GM12878 (cell line): ENCODE data around the gene MISP3. TPM values are rescaled to one million over a fixed set of nuclear protein-coding genes. Genes with fewer than 3 reads are reported as not detected.

Experiments used
- BCL11A ChIP-seq: IDR thresholded peaks from 2 replicates; pipeline ENCODE4 v1.6.1; 2011; ENCODE audit warnings: low read depth, low read length
- BHLHE40 ChIP-seq, 2 experiments: fragments of 450-650 bp in 1 of 2; IDR thresholded peaks; 2 replicates each; pipeline ENCODE4 v1.6.1; 2011 to 2017; ENCODE audit warnings: low read depth in 2 of 2, borderline replicate concordance in 1 of 2, improper control_type of control experiment in 1 of 2, low read length in 1 of 2, mild to moderate bottlenecking in 1 of 2
- CHD1 ChIP-seq: IDR thresholded peaks from 2 replicates; pipeline ENCODE4 v1.6.1; 2012; ENCODE audit warnings: low read depth, low read length, improper control_type of control experiment
- CHD2 ChIP-seq: IDR thresholded peaks from 2 replicates; pipeline ENCODE4 v1.6.1; 2011; ENCODE audit warnings: low read depth, low read length, improper control_type of control experiment, borderline replicate concordance
- ESRRA ChIP-seq: IDR thresholded peaks from 2 replicates; pipeline ENCODE4 v1.6.1; 2012; ENCODE audit warnings: mild to moderate bottlenecking, low read length, improper control_type of control experiment
- IRF4 ChIP-seq: IDR thresholded peaks from 2 replicates; pipeline ENCODE4 v1.6.1; 2011; ENCODE audit warnings: low read depth, low read length
- MXI1 ChIP-seq: fragments of 150-350 bp; IDR thresholded peaks from 2 replicates; pipeline ENCODE4 v1.6.1; 2011; ENCODE audit warnings: low read depth, mild to moderate bottlenecking, inconsistent platforms, low read length, improper control_type of control experiment
- PAX8 ChIP-seq: fragments of 450-650 bp; IDR thresholded peaks from 2 replicates; pipeline ENCODE4 v1.6.1; 2017; ENCODE audit warnings: mild to moderate bottlenecking, moderate library complexity
- SIX5 ChIP-seq: IDR thresholded peaks from 2 replicates; pipeline ENCODE4 v1.6.1; 2011; ENCODE audit warnings: mild to moderate bottlenecking, low read depth, low read length, moderate library complexity; ENCODE audit not compliant: severe bottlenecking
- SMAD1 ChIP-seq: fragments of 450-650 bp; IDR thresholded peaks from 2 replicates; pipeline ENCODE4 v1.6.1; 2018; ENCODE audit warnings: mild to moderate bottlenecking, low read depth; ENCODE audit not compliant: partially characterized antibody
- SREBF1 ChIP-seq: IDR thresholded peaks from 2 replicates; pipeline ENCODE4 v1.6.1; 2012; ENCODE audit warnings: mild to moderate bottlenecking, low read length
- YBX1 ChIP-seq: fragments of 450-650 bp; IDR thresholded peaks from 2 replicates; pipeline ENCODE4 v1.6.1; 2016; ENCODE audit warnings: antibody characterized with exemption
- polyA plus RNA-seq, 11 experiments: library from polyadenylated mRNA; depleted of rRNA in 4 of 11; unstranded in 6 of 11; stranded (reverse) in 5 of 11; fragments of >200 nt; fragmentation: Nextera tagmentation in 4 of 11; fragmentation: Illumina TruSeq in 1 of 11; extraction: Ambion mirVana in 4 of 11; extraction: Trizol in 1 of 11; gene quantifications; 1 replicate in 1 of 11; 2 replicates in 10 of 11; pipeline versions ENCODE4 v1.2.1 to v1.2.3, GENCODE V29; 2011 to 2016; ENCODE audit warnings: inconsistent platforms in 2 of 11, missing spikeins in 2 of 11, low read depth in 1 of 11
- total RNA-seq, 4 experiments: library from RNA; depleted of rRNA in 3 of 4; stranded (reverse); fragments of >200 nt in 3 of 4; fragmentation: Illumina TruSeq in 1 of 4; extraction: Trizol in 1 of 4; gene quantifications; 2 replicates each; pipeline versions ENCODE4 v1.2.1 to v1.2.3, GENCODE V29; 2013 to 2021
- TF ChIP-seq, protein P1 (sequence below): IDR thresholded peaks from 2 replicates; pipeline ENCODE4 v1.6.1; 2012; ENCODE audit warnings: low read depth, low read length, improper control_type of control experiment
- TF ChIP-seq, protein P2 (sequence below): IDR thresholded peaks from 2 replicates; pipeline ENCODE4 v1.6.1; 2012; ENCODE audit warnings: mild to moderate bottlenecking, low read depth, low read length
- TF ChIP-seq, protein P3 (sequence below): fragments of 450-650 bp; IDR thresholded peaks from 2 replicates; pipeline ENCODE4 v1.6.1; 2016; ENCODE audit warnings: mild to moderate bottlenecking, moderate library complexity, borderline replicate concordance
- TF ChIP-seq, protein P4 (sequence below): IDR thresholded peaks from 2 replicates; pipeline ENCODE4 v1.6.1; 2012; ENCODE audit warnings: low read depth, low read length, improper control_type of control experiment
- TF ChIP-seq, protein P5 (sequence below): fragments of 150-350 bp; IDR thresholded peaks from 2 replicates; pipeline ENCODE4 v1.6.1; 2014; ENCODE audit warnings: mild to moderate bottlenecking, low read depth, low read length
- TF ChIP-seq, protein P6 (sequence below): IDR thresholded peaks from 2 replicates; pipeline ENCODE4 v1.6.1; 2011; ENCODE audit warnings: low read depth, mild to moderate bottlenecking, low read length, moderate library complexity, borderline replicate concordance; ENCODE audit errors: extremely low read depth

MISP3 gene
- total and polyA plus RNA-seq, 10 of the 15 experiments (the other 5 are each of a cell fraction or from before 2014, with no cell fraction given): 0.07 to 1.4 (median 0.64) TPM

DNA sequence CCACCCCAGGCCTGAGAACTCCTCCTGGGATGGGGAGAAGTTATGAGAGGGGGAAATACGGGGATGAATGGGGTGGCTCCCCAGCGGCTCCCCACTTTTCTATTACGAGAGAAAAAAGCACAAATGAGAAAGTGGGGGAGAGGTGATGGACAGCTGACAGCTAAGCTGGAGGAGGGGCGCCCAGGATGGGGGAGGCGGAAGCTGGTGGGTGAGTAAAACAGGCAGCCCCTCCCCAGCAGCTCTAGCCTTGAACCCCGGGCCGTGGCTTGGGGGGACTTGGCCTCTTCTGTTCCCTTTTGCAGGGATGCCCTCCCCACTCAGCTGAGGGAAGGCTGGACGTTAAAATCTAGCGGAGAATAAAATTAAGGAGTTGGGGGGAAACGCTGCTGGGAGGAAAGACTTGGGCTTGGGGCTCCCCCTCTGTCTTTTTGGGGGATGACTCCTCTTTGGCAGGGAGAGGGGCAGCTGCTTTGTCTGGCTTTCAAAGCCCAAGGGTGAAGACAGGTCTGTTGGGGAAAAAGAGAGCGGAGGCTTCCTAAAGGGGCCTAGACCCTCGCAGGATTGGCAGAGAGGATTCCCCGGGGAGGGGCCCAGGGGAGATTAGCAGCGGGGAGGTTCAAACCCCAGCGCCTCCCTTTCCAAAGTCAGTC lies 19.4 kb downstream of the MISP3 start (continued):
- TF ChIP-seq, protein P1, sequence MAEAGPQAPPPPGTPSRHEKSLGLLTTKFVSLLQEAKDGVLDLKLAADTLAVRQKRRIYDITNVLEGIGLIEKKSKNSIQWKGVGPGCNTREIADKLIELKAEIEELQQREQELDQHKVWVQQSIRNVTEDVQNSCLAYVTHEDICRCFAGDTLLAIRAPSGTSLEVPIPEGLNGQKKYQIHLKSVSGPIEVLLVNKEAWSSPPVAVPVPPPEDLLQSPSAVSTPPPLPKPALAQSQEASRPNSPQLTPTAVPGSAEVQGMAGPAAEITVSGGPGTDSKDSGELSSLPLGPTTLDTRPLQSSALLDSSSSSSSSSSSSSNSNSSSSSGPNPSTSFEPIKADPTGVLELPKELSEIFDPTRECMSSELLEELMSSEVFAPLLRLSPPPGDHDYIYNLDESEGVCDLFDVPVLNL: no peak
- 0 out of 2 replicates have a peak, but pooled peaks have one; percentile 27 for TF ChIP-seq CHD2
- TF ChIP-seq IRF4: no peak
- TF ChIP-seq MXI1: no peak
- TF ChIP-seq, protein P2, sequence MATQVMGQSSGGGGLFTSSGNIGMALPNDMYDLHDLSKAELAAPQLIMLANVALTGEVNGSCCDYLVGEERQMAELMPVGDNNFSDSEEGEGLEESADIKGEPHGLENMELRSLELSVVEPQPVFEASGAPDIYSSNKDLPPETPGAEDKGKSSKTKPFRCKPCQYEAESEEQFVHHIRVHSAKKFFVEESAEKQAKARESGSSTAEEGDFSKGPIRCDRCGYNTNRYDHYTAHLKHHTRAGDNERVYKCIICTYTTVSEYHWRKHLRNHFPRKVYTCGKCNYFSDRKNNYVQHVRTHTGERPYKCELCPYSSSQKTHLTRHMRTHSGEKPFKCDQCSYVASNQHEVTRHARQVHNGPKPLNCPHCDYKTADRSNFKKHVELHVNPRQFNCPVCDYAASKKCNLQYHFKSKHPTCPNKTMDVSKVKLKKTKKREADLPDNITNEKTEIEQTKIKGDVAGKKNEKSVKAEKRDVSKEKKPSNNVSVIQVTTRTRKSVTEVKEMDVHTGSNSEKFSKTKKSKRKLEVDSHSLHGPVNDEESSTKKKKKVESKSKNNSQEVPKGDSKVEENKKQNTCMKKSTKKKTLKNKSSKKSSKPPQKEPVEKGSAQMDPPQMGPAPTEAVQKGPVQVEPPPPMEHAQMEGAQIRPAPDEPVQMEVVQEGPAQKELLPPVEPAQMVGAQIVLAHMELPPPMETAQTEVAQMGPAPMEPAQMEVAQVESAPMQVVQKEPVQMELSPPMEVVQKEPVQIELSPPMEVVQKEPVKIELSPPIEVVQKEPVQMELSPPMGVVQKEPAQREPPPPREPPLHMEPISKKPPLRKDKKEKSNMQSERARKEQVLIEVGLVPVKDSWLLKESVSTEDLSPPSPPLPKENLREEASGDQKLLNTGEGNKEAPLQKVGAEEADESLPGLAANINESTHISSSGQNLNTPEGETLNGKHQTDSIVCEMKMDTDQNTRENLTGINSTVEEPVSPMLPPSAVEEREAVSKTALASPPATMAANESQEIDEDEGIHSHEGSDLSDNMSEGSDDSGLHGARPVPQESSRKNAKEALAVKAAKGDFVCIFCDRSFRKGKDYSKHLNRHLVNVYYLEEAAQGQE: no peak
- no peak for TF ChIP-seq YBX1
- no peak for TF ChIP-seq ESRRA
- TF ChIP-seq, protein P3, sequence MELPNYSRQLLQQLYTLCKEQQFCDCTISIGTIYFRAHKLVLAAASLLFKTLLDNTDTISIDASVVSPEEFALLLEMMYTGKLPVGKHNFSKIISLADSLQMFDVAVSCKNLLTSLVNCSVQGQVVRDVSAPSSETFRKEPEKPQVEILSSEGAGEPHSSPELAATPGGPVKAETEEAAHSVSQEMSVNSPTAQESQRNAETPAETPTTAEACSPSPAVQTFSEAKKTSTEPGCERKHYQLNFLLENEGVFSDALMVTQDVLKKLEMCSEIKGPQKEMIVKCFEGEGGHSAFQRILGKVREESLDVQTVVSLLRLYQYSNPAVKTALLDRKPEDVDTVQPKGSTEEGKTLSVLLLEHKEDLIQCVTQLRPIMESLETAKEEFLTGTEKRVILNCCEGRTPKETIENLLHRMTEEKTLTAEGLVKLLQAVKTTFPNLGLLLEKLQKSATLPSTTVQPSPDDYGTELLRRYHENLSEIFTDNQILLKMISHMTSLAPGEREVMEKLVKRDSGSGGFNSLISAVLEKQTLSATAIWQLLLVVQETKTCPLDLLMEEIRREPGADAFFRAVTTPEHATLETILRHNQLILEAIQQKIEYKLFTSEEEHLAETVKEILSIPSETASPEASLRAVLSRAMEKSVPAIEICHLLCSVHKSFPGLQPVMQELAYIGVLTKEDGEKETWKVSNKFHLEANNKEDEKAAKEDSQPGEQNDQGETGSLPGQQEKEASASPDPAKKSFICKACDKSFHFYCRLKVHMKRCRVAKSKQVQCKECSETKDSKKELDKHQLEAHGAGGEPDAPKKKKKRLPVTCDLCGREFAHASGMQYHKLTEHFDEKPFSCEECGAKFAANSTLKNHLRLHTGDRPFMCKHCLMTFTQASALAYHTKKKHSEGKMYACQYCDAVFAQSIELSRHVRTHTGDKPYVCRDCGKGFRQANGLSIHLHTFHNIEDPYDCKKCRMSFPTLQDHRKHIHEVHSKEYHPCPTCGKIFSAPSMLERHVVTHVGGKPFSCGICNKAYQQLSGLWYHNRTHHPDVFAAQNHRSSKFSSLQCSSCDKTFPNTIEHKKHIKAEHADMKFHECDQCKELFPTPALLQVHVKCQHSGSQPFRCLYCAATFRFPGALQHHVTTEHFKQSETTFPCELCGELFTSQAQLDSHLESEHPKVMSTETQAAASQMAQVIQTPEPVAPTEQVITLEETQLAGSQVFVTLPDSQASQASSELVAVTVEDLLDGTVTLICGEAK: no peak
- TF ChIP-seq CHD1: no peak
- TF ChIP-seq PAX8: no peak
- TF ChIP-seq, protein P4, sequence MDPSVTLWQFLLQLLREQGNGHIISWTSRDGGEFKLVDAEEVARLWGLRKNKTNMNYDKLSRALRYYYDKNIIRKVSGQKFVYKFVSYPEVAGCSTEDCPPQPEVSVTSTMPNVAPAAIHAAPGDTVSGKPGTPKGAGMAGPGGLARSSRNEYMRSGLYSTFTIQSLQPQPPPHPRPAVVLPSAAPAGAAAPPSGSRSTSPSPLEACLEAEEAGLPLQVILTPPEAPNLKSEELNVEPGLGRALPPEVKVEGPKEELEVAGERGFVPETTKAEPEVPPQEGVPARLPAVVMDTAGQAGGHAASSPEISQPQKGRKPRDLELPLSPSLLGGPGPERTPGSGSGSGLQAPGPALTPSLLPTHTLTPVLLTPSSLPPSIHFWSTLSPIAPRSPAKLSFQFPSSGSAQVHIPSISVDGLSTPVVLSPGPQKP: no peak
- TF ChIP-seq BHLHE40 (IDR thresholded peaks at IDR 0.05; ENCODE audit: borderline replicate concordance in 1 of 2, low read depth in 2 of 2, low read length in 1 of 2): no peak
- TF ChIP-seq, protein P5, sequence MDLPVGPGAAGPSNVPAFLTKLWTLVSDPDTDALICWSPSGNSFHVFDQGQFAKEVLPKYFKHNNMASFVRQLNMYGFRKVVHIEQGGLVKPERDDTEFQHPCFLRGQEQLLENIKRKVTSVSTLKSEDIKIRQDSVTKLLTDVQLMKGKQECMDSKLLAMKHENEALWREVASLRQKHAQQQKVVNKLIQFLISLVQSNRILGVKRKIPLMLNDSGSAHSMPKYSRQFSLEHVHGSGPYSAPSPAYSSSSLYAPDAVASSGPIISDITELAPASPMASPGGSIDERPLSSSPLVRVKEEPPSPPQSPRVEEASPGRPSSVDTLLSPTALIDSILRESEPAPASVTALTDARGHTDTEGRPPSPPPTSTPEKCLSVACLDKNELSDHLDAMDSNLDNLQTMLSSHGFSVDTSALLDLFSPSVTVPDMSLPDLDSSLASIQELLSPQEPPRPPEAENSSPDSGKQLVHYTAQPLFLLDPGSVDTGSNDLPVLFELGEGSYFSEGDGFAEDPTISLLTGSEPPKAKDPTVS: no peak
- TF ChIP-seq BCL11A: no peak
- TF ChIP-seq SMAD1: no peak
- TF ChIP-seq SREBF1: no peak
- TF ChIP-seq, protein P6, sequence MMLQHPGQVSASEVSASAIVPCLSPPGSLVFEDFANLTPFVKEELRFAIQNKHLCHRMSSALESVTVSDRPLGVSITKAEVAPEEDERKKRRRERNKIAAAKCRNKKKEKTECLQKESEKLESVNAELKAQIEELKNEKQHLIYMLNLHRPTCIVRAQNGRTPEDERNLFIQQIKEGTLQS: no peak
- TF ChIP-seq SIX5: no peak
